Measurements from ENCODE around the gene SPACA6. TPM values are rescaled to one million over a fixed set of nuclear protein-coding genes. Genes with fewer than 3 reads are reported as not detected.

Gene SPACA6
- total and polyA plus RNA-seq, 2 experiments from 2014 or later, result 7.7 to 8.0 TPM

DNA sequence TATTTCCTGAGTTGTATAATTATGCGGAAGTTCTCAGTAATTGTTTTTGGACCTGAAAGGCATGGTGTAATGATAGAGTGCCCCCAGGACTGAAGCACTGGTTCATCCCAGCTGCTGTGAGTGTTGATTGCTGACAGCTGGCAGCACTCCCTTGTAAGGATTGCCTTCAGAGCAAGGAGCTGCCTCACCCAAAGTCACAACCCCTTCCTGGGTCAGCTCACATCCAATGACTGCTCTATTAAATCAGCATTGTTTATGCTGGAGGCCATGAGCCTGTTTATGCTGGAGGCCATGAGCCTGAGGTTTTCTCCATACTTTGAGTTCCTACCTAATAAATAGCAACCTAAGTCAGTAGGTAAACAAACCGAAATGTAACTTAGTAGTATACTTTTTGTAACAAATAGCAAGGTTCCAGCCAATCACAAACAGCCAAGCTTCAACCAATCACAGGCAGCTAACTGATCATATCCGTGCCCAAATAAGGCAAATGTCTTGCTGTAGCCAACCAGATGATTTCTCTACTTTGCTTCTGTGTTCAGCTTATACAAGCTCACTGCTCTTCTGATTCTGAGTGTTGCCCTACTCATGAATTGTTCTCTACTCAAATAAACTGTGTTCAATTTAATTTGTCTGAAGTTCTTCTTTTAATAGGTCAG, 11.7 kb upstream of the SPACA6 start:
- in situ Hi-C loops (cut with MboI), result no loop called here
- DNase-seq, result no peak
- Histone ChIP-seq H3K9me3 (ENCODE audit: low read depth) (no peaks in the 10 kb centered on the region), H3K27me3 (replicated peaks; ENCODE audit: insufficient read depth) (0 out of 2 replicates have a peak, but pooled peaks cover 4% of the 10 kb centered on the region), H3F3A (ENCODE audit: insufficient read depth) (peaks cover 8% of the 10 kb centered on the region; the same call in 1 of the 2 replicates), H3K4me2 (ENCODE audit: unreplicated experiment) (no peak overlapping the region), H3K4me1 (ENCODE audit: insufficient read depth) (peaks cover 7% of the 10 kb centered on the region), H3K4me3 (no peak overlapping the region), H3K36me3 (ENCODE audit: low read depth) (no peaks in the 10 kb centered on the region), H3K27ac (no peak overlapping the region), H2AFZ (no peak overlapping the region), H3K9me2 (ENCODE audit: insufficient read depth) (no peaks in the 10 kb centered on the region), H4K20me1 (ENCODE audit: insufficient read depth) (no peaks in the 10 kb centered on the region), H3K79me2 (ENCODE audit: insufficient read depth) (no peaks in the 10 kb centered on the region; the same call in 1 of the 2 replicates), H3K9ac (no peak overlapping the region)
- no peak for TF ChIP-seq EZH2phosphoT487 (IDR thresholded peaks at IDR 0.05; ENCODE audit: insufficient read depth, low read depth)
- WGBS, 2 experiments (ENCODE audit: low coverage in 1 of 2, low lambda C conversion rate in 2 of 2, missing lambda C conversion rate in 2 of 2), result 63 to 69% methylated on average over 3 of the region's 3 CpGs

DNA sequence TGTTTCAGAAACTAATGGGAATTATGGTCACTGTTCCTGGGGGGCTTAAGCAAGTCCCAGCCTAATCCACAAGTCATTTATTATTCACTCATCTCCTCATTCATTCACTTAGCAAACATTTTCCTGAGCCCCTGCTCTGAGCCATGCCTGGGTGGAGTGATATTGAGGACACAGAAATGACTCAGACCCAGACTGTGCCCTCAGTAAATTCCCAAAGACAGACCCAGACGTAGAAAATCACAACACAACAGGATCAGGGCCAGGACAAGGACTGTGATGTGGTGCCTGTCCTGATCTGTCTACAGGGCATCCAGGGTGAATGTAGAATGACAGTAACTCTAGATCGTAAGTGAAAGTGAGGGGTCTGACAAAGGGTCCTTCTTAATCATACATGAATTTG, 7.0 kb upstream of the SPACA6 start:
- peak overlapping the region; percentile 23; the same call in 1 of the 2 replicates for H3K9ac ChIP-seq
- no peak overlapping the region for H2AFZ ChIP-seq
- H3K79me2 ChIP-seq (ENCODE audit: insufficient read depth), result peaks cover 32% of the 10 kb centered on the region
- in situ Hi-C loops (cut with MboI), result no loop called here
- WGBS, 2 experiments (ENCODE audit: low coverage in 1 of 2, low lambda C conversion rate in 2 of 2, missing lambda C conversion rate in 2 of 2), result 45 to 46% methylated on average over 2 of the region's 2 CpGs
- DNase-seq, result peak; percentile 65
- no peaks in the 10 kb centered on the region for H3K9me2 ChIP-seq (ENCODE audit: insufficient read depth)
- no peaks in the 10 kb centered on the region for H4K20me1 ChIP-seq (ENCODE audit: insufficient read depth)
- no peak overlapping the region for H3K4me2 ChIP-seq (ENCODE audit: unreplicated experiment)
- no peak overlapping the region for H3K4me3 ChIP-seq
- H3K36me3 ChIP-seq (ENCODE audit: low read depth), result no peaks in the 10 kb centered on the region
- peaks cover 29% of the 10 kb centered on the region for H3F3A ChIP-seq (ENCODE audit: insufficient read depth)
- TF ChIP-seq EZH2 (IDR thresholded peaks at IDR 0.05; ENCODE audit: insufficient read depth, poor library complexity, severe bottlenecking) (no peak), EZH2phosphoT487 (IDR thresholded peaks at IDR 0.05; ENCODE audit: insufficient read depth, low read depth) (no peak)
- no peaks in the 10 kb centered on the region for H3K27me3 ChIP-seq (replicated peaks; ENCODE audit: insufficient read depth)
- peak overlapping the region; percentile 34 for H3K27ac ChIP-seq
- peaks cover 26% of the 10 kb centered on the region for H3K4me1 ChIP-seq (ENCODE audit: insufficient read depth)
- no peaks in the 10 kb centered on the region for H3K9me3 ChIP-seq (ENCODE audit: low read depth)

DNA sequence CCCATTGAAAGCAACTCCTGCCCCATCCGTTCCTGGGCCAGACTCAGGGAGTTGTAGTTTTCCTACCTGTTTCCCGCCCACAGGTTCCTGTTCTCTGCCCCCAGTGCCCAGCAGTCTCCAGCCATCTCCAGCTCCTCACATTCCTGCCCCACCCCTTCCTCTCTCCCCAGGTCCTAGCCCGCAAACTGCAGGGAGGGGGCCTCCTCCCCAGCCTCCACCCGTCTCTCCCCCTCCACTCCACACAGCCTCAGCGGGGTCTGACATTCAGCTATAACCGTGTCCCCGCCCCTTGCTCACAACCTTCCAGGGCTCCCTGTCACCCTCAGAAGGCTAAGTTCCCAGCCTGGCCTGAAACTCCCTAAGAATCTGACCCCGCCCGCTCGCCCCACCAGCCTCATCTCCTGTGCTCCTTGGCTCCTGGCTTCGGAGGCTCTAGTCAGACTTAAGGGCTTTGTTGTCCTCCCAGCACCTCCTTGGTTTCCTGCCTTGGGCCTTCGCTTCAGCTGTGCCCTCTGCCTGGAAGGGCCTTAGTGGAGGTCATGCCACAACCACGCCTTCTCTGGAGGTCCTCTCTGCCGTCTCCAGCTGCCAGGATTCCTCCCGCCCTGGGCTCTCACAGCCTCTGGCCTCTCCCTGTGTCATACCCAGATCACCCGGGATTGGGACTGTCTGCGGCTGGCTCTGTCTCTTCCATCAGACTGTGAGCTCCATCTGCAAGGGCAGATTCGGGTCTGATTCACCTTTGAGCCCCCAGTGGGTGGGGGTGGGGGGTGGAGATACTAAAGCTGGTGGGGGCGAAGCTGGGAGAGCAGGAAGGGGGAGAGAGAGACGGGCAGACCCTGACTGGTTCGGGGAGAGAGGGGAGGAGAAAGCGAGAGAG, 5.1 kb upstream of the SPACA6 start:
- Histone ChIP-seq H3K9ac (peak overlapping the region; percentile 86), H3K9me2 (ENCODE audit: insufficient read depth) (no peaks in the 10 kb centered on the region), H3K27me3 (replicated peaks; ENCODE audit: insufficient read depth) (no peaks in the 10 kb centered on the region), H4K20me1 (ENCODE audit: insufficient read depth) (no peaks in the 10 kb centered on the region), H3K4me1 (ENCODE audit: insufficient read depth) (peaks cover 31% of the 10 kb centered on the region), H3F3A (ENCODE audit: insufficient read depth) (peaks cover 29% of the 10 kb centered on the region), H3K4me3 (peak overlapping the region; percentile 87), H3K4me2 (ENCODE audit: unreplicated experiment) (peak overlapping the region; percentile 97), H3K79me2 (ENCODE audit: insufficient read depth) (peaks cover 51% of the 10 kb centered on the region), H3K9me3 (ENCODE audit: low read depth) (no peaks in the 10 kb centered on the region), H2AFZ (peak overlapping the region; percentile 84), H3K36me3 (ENCODE audit: low read depth) (no peaks in the 10 kb centered on the region), H3K27ac (peak overlapping the region; percentile 93)
- DNase-seq, result peak; percentile 86
- in situ Hi-C loops (cut with MboI), result no loop called here
- no peak for TF ChIP-seq EZH2phosphoT487 (IDR thresholded peaks at IDR 0.05; ENCODE audit: insufficient read depth, low read depth)
- WGBS, 2 experiments (ENCODE audit: low coverage in 1 of 2, low lambda C conversion rate in 2 of 2, missing lambda C conversion rate in 2 of 2), result 1% methylated on average over 18 to 22 of the region's 22 CpGs

DNA sequence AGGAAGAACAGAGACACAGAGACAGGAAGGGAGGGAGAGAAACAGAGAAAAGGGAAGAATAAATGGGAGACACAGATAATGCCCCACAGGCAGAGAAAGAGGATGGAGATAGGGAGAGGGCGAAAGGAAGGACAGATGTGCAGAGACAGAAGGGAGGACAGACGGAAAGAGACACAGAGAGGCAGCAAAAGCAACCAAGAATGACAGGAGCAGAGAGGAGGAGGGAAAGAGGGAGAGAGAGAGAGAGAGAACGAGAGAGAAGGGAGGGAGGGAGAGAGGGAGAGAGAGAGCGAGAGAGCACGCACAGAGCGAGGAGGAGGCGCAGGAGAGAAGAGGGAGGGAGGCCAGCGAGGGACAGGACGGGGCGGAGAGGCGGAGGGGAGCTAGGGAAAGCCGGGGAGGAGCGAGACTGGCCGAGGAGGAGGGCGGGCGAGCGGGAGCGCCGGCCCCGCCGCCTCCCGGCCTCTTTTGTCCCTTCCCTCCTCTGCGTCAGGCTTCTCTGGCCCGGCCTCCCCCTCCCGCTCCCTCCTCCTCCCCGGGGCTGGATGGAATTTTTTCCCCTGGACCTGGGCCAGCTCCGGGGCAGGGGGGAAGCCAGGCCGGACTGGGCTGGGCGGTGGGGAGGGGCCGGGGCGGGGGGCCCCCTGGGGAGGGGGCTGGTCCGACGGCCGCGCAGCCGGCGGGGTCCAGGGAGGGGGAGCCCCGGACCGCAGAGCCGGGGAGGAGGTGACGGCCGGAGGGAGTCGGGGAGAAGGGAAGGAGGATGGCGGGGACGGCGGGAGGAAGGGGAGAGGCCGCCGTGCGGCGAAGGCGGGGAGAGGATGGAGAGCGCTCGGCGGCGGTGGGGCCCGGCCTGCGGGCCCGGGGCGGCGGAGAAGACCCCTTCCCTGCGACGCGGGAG, 4.2 kb upstream of the SPACA6 start:
- Histone ChIP-seq H3F3A (ENCODE audit: insufficient read depth) (peaks cover 29% of the 10 kb centered on the region), H3K9me3 (ENCODE audit: low read depth) (no peaks in the 10 kb centered on the region), H2AFZ (peak overlapping the region; percentile 84), H3K27ac (peak overlapping the region; percentile 93), H3K27me3 (replicated peaks; ENCODE audit: insufficient read depth) (no peaks in the 10 kb centered on the region), H3K36me3 (ENCODE audit: low read depth) (no peaks in the 10 kb centered on the region), H3K9ac (peak overlapping the region; percentile 91), H4K20me1 (ENCODE audit: insufficient read depth) (peaks cover 6% of the 10 kb centered on the region; the same call in 1 of the 2 replicates), H3K4me1 (ENCODE audit: insufficient read depth) (peaks cover 33% of the 10 kb centered on the region), H3K4me3 (peak overlapping the region; percentile 87), H3K79me2 (ENCODE audit: insufficient read depth) (peaks cover 60% of the 10 kb centered on the region), H3K9me2 (ENCODE audit: insufficient read depth) (no peaks in the 10 kb centered on the region), H3K4me2 (ENCODE audit: unreplicated experiment) (peak overlapping the region; percentile 97)
- in situ Hi-C loops (cut with MboI), result no loop called here
- TF ChIP-seq EZH2phosphoT487 (IDR thresholded peaks at IDR 0.05; ENCODE audit: insufficient read depth, low read depth) (no peak), EZH2 (IDR thresholded peaks at IDR 0.05; ENCODE audit: insufficient read depth, poor library complexity, severe bottlenecking) (no peak)
- WGBS, 2 experiments (ENCODE audit: low coverage in 1 of 2, low lambda C conversion rate in 2 of 2, missing lambda C conversion rate in 2 of 2), result 1 to 13% methylated on average over 3 to 63 of the region's 63 CpGs
- peak; percentile 96 for DNase-seq
